ENCODE measurements around the gene PACSIN2. TPM values are rescaled to one million over a fixed set of nuclear protein-coding genes. Genes with fewer than 3 reads are reported as not detected.

Gene PACSIN2
- total RNA-seq, 1 experiment from 2014 or later: 60.2 TPM

DNA sequence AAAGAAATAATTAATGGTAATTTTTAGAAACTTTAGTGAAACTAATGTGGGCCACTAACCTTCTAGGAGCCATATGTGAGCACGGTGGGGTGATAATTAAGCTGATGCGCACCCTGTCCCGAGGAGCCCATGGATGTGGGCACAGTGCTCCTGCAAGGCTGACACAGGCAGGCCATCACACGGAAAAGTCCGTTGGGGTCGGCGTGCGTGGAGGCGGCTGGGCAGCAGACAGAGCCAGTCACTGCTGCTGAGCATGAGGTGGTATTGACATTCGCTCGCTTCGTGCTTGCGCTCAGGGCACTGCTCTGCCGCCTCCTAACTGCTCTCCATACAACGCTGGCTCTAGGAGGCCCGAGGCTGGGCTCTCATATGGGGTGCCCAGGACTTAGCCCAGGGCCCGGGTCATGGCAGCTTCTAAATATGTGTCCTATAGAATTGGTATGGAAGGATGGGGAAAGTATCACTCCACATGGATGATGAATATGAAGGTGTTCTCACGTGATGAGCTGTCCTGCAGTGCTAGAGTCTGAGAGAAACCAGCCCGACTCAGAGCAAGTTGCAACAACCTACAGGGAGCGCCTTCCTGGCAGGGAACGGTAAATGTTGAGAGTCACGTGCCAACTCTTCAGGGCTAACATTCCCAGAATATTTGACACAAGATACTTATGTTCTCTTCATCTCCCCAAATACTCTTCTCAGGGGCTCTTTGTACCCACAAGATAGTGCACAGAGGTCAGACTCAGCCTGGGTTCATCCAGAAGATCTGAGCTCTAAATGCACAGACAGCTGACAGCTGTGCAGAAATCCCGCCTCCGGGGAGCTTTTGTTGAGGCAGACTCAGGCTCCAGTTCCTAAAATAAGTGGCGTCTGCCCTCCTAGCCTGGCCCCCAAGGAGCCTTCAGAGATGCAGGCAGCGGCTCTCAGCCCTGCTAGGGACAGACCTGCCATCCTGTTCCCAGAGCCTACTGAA lies 107.3 kb downstream of the PACSIN2 start:
- DNase-seq (ENCODE audit: low read depth, low spot score): no peak
- no TSS peak for BruUV-seq (replicated peaks)
- Histone ChIP-seq H3K9me3 (ENCODE audit: control insufficient read depth, insufficient read depth, low read depth, low read length) (no peaks in the 10 kb centered on the region), H3K27ac (ENCODE audit: low read length) (no peak overlapping the region), H3K27me3 (ENCODE audit: control insufficient read depth, insufficient read depth, low read length) (no peaks in the 10 kb centered on the region), H3K36me3 (ENCODE audit: control insufficient read depth, insufficient read depth, low read length) (no peaks in the 10 kb centered on the region), H3K4me3 (ENCODE audit: low read depth in 2 of 2, low read length in 2 of 2) (no peak overlapping the region), H3K4me1 (ENCODE audit: control insufficient read depth, insufficient read depth, low read length) (no peaks in the 10 kb centered on the region)
- intact Hi-C loops (cut with micrococcal nuclease; ENCODE audit: unreplicated experiment) (no loop called here), in situ Hi-C loops (cut with HindIII; ENCODE audit: low pct_unique_long_range_greater_than_20kb, low sequenced_read_pairs) (no loop called here)
- CTCF ChIA-PET: no interaction called here
- no peak for TF ChIP-seq TCF7L2 (IDR thresholded peaks at IDR 0.05; ENCODE audit: low read depth, low read length)
- ATAC-seq: no peak
- POLR2A ChIA-PET: no interaction called here

- Histone ChIP-seq H3K4me3 (ENCODE audit: low read depth in 2 of 2, low read length in 2 of 2) (no peak overlapping the region), H3K27ac (ENCODE audit: low read length) (no peak overlapping the region), H3K36me3 (ENCODE audit: control insufficient read depth, insufficient read depth, low read length) (no peaks in the 10 kb centered on the region), H3K27me3 (ENCODE audit: control insufficient read depth, insufficient read depth, low read length) (no peaks in the 10 kb centered on the region), H3K4me1 (ENCODE audit: control insufficient read depth, insufficient read depth, low read length) (no peaks in the 10 kb centered on the region), H3K9me3 (ENCODE audit: control insufficient read depth, insufficient read depth, low read depth, low read length) (no peaks in the 10 kb centered on the region)
- BruUV-seq (replicated peaks): no TSS peak
- DNase-seq (ENCODE audit: low read depth, low spot score): no peak
- ChIA-PET POLR2A (no interaction called here), CTCF (no interaction called here)
- in situ Hi-C loops (cut with HindIII; ENCODE audit: low pct_unique_long_range_greater_than_20kb, low sequenced_read_pairs): no loop called here
- no peak for TF ChIP-seq SIN3A (IDR thresholded peaks at IDR 0.05; ENCODE audit: borderline replicate concordance, insufficient read depth, low read depth, low read length)
- intact Hi-C loops (cut with micrococcal nuclease; ENCODE audit: unreplicated experiment): no loop called here
- no peak for ATAC-seq
Observed at GRCh38 chr22:42906605-42907348, 108.2 kb downstream of the PACSIN2 start.

- POLR2A ChIA-PET: no interaction called here
- Histone ChIP-seq H3K4me1 (ENCODE audit: control insufficient read depth, insufficient read depth, low read length) (no peaks in the 10 kb centered on the region), H3K27me3 (ENCODE audit: control insufficient read depth, insufficient read depth, low read length) (no peaks in the 10 kb centered on the region), H3K27ac (ENCODE audit: low read length) (no peak overlapping the region), H3K9me3 (ENCODE audit: control insufficient read depth, insufficient read depth, low read depth, low read length) (no peaks in the 10 kb centered on the region), H3K36me3 (ENCODE audit: control insufficient read depth, insufficient read depth, low read length) (no peaks in the 10 kb centered on the region), H3K4me3 (ENCODE audit: low read depth in 2 of 2, low read length in 2 of 2) (no peak overlapping the region)
- TF ChIP-seq POLR2AphosphoS5 (IDR thresholded peaks at IDR 0.05; ENCODE audit: low read depth, low read length) (no peak), SIN3A (IDR thresholded peaks at IDR 0.05; ENCODE audit: borderline replicate concordance, insufficient read depth, low read depth, low read length) (no peak), TCF7L2 (IDR thresholded peaks at IDR 0.05; ENCODE audit: low read depth, low read length) (no peak)
- TF ChIP-seq, protein P1, sequence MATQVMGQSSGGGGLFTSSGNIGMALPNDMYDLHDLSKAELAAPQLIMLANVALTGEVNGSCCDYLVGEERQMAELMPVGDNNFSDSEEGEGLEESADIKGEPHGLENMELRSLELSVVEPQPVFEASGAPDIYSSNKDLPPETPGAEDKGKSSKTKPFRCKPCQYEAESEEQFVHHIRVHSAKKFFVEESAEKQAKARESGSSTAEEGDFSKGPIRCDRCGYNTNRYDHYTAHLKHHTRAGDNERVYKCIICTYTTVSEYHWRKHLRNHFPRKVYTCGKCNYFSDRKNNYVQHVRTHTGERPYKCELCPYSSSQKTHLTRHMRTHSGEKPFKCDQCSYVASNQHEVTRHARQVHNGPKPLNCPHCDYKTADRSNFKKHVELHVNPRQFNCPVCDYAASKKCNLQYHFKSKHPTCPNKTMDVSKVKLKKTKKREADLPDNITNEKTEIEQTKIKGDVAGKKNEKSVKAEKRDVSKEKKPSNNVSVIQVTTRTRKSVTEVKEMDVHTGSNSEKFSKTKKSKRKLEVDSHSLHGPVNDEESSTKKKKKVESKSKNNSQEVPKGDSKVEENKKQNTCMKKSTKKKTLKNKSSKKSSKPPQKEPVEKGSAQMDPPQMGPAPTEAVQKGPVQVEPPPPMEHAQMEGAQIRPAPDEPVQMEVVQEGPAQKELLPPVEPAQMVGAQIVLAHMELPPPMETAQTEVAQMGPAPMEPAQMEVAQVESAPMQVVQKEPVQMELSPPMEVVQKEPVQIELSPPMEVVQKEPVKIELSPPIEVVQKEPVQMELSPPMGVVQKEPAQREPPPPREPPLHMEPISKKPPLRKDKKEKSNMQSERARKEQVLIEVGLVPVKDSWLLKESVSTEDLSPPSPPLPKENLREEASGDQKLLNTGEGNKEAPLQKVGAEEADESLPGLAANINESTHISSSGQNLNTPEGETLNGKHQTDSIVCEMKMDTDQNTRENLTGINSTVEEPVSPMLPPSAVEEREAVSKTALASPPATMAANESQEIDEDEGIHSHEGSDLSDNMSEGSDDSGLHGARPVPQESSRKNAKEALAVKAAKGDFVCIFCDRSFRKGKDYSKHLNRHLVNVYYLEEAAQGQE (IDR thresholded peaks at IDR 0.05; ENCODE audit: insufficient read depth in 1 of 2, low read depth in 2 of 2, low read length in 1 of 2): no peak
- TF ChIP-seq, protein P2, sequence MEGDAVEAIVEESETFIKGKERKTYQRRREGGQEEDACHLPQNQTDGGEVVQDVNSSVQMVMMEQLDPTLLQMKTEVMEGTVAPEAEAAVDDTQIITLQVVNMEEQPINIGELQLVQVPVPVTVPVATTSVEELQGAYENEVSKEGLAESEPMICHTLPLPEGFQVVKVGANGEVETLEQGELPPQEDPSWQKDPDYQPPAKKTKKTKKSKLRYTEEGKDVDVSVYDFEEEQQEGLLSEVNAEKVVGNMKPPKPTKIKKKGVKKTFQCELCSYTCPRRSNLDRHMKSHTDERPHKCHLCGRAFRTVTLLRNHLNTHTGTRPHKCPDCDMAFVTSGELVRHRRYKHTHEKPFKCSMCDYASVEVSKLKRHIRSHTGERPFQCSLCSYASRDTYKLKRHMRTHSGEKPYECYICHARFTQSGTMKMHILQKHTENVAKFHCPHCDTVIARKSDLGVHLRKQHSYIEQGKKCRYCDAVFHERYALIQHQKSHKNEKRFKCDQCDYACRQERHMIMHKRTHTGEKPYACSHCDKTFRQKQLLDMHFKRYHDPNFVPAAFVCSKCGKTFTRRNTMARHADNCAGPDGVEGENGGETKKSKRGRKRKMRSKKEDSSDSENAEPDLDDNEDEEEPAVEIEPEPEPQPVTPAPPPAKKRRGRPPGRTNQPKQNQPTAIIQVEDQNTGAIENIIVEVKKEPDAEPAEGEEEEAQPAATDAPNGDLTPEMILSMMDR (IDR thresholded peaks at IDR 0.05): no peak
- BruUV-seq (replicated peaks): no TSS peak
- no peak for DNase-seq (ENCODE audit: low read depth, low spot score)
- in situ Hi-C loops (cut with HindIII; ENCODE audit: low pct_unique_long_range_greater_than_20kb, low sequenced_read_pairs) (no loop called here), intact Hi-C loops (cut with micrococcal nuclease; ENCODE audit: unreplicated experiment) (no loop called here)
- CTCF ChIA-PET: no interaction called here
- no peak for ATAC-seq
Observed at GRCh38 chr22:42905702-42906183, 109.2 kb downstream of the PACSIN2 start.
